Uterus (tissue), 2 donors: ENCODE measurements around the gene OR2AT4.

Source experiments
- POLR2A ChIP-seq, 2 donors: fragments of 450-650 bp; IDR thresholded peaks; one replicate each; pipeline ENCODE4 v1.6.1; 2016; ENCODE audit warnings: antibody characterized with exemption in 2 of 2, mild to moderate bottlenecking in 1 of 2, moderate library complexity in 1 of 2
- TF ChIP-seq, protein P1 (sequence below), 4 experiments: fragments of 200-600 bp in 2 of 4; fragments of 450-650 bp in 2 of 4; sonication (generic) in 2 of 4; IDR thresholded peaks; one replicate each; pipeline ENCODE4 v1.5.1; 2016 to 2019; ENCODE audit warnings: antibody characterized with exemption in 4 of 4, mild to moderate bottlenecking in 2 of 4, moderate library complexity in 1 of 4

DNA sequence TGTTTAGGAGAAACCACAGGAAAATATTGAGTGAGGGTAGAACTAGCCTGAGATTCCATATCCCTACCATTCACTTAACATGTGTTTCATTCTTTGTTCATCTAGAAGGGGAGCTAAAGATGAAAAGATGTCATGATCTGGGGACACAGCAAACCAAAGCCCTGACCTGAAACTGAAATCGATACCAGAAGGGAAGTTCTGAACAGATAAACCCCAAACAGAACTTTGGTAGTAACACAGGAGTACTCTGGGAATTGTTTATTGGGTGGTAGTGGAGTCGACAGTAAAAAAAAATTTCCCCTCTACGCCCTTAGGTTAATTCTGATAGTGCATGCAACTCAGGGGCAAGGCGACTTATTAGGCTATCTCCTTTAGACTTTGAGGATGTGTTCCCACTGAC is 27.2 kb downstream of the OR2AT4 start:
- TF ChIP-seq, protein P1, sequence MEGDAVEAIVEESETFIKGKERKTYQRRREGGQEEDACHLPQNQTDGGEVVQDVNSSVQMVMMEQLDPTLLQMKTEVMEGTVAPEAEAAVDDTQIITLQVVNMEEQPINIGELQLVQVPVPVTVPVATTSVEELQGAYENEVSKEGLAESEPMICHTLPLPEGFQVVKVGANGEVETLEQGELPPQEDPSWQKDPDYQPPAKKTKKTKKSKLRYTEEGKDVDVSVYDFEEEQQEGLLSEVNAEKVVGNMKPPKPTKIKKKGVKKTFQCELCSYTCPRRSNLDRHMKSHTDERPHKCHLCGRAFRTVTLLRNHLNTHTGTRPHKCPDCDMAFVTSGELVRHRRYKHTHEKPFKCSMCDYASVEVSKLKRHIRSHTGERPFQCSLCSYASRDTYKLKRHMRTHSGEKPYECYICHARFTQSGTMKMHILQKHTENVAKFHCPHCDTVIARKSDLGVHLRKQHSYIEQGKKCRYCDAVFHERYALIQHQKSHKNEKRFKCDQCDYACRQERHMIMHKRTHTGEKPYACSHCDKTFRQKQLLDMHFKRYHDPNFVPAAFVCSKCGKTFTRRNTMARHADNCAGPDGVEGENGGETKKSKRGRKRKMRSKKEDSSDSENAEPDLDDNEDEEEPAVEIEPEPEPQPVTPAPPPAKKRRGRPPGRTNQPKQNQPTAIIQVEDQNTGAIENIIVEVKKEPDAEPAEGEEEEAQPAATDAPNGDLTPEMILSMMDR (IDR thresholded peaks at IDR 0.05): no peak
- TF ChIP-seq POLR2A (IDR thresholded peaks at IDR 0.05): no peak
